ENCODE data around the gene ATP13A3.

The ATP13A3 gene

GRCh38 chr3:194481525-194482195, 5.1 kb downstream of the ATP13A3 start:
- no peaks in the 10 kb centered on the region for H4K20me1 ChIP-seq (ENCODE audit: insufficient read depth, low read length)
- no peaks in the 10 kb centered on the region for H3K9me3 ChIP-seq (ENCODE audit: low read length)
- no peak overlapping the region for H3K4me3 ChIP-seq (ENCODE audit: low read depth, low read length, poor library complexity, severe bottlenecking)
- H3K4me2 ChIP-seq (ENCODE audit: low read length) = no peak overlapping the region
- no peaks in the 10 kb centered on the region for H3K27me3 ChIP-seq (ENCODE audit: insufficient read depth, low read length)
- H3K4me1 ChIP-seq (ENCODE audit: insufficient read depth, low read length, severe bottlenecking) = peaks cover 56% of the 10 kb centered on the region
- H3K36me3 ChIP-seq (ENCODE audit: insufficient read depth, low read length) = peaks cover 44% of the 10 kb centered on the region
- no peak overlapping the region for H3K27ac ChIP-seq (ENCODE audit: low read depth, low read length, poor library complexity, severe bottlenecking)
- H3F3A ChIP-seq (ENCODE audit: insufficient read depth, low read length) = no peaks in the 10 kb centered on the region
- no peak for TF ChIP-seq EZH2 (IDR thresholded peaks at IDR 0.05; ENCODE audit: borderline replicate concordance, low read length)
- no peak for TF ChIP-seq CTCF (IDR thresholded peaks at IDR 0.05; ENCODE audit: low read length)
- no peak overlapping the region; the same call in 1 of the 2 replicates for H3K9ac ChIP-seq (ENCODE audit: low read length)
- H3K79me2 ChIP-seq (ENCODE audit: insufficient read depth, low read length) = peaks cover 87% of the 10 kb centered on the region
- H2AFZ ChIP-seq (ENCODE audit: low read length) = no peak overlapping the region
- H3K9me2 ChIP-seq (ENCODE audit: low read depth, low read length) = no peaks in the 10 kb centered on the region

GRCh38 chr3:194481103-194481502, 5.7 kb downstream of the ATP13A3 start:
- Histone ChIP-seq H3K4me2 (ENCODE audit: low read length) (no peak overlapping the region), H2AFZ (ENCODE audit: low read length) (no peak overlapping the region), H4K20me1 (ENCODE audit: insufficient read depth, low read length) (no peaks in the 10 kb centered on the region), H3K4me3 (ENCODE audit: low read depth, low read length, poor library complexity, severe bottlenecking) (no peak overlapping the region), H3K27ac (ENCODE audit: low read depth, low read length, poor library complexity, severe bottlenecking) (no peak overlapping the region), H3K27me3 (ENCODE audit: insufficient read depth, low read length) (no peaks in the 10 kb centered on the region), H3K79me2 (ENCODE audit: insufficient read depth, low read length) (peaks cover 91% of the 10 kb centered on the region), H3K9me2 (ENCODE audit: low read depth, low read length) (no peaks in the 10 kb centered on the region), H3K9me3 (ENCODE audit: low read length) (no peaks in the 10 kb centered on the region), H3K9ac (ENCODE audit: low read length) (no peak overlapping the region; the same call in 1 of the 2 replicates), H3K36me3 (ENCODE audit: insufficient read depth, low read length) (peaks cover 44% of the 10 kb centered on the region), H3F3A (ENCODE audit: insufficient read depth, low read length) (no peaks in the 10 kb centered on the region), H3K4me1 (ENCODE audit: insufficient read depth, low read length, severe bottlenecking) (peaks cover 62% of the 10 kb centered on the region)
- TF ChIP-seq CTCF (IDR thresholded peaks at IDR 0.05; ENCODE audit: low read length) = no peak
- TF ChIP-seq EZH2 (IDR thresholded peaks at IDR 0.05; ENCODE audit: borderline replicate concordance, low read length) = no peak

- Histone ChIP-seq H3F3A (ENCODE audit: insufficient read depth, low read length) (0 out of 2 replicates have a peak, but pooled peaks cover 5% of the 10 kb centered on the region), H3K4me1 (ENCODE audit: insufficient read depth, low read length, severe bottlenecking) (peaks cover 60% of the 10 kb centered on the region), H3K4me2 (ENCODE audit: low read length) (no peak overlapping the region), H3K79me2 (ENCODE audit: insufficient read depth, low read length) (peaks cover 97% of the 10 kb centered on the region), H3K9me2 (ENCODE audit: low read depth, low read length) (no peaks in the 10 kb centered on the region), H4K20me1 (ENCODE audit: insufficient read depth, low read length) (no peaks in the 10 kb centered on the region), H3K9ac (ENCODE audit: low read length) (no peak overlapping the region), H3K4me3 (ENCODE audit: low read depth, low read length, poor library complexity, severe bottlenecking) (no peak overlapping the region), H2AFZ (ENCODE audit: low read length) (no peak overlapping the region), H3K27ac (ENCODE audit: low read depth, low read length, poor library complexity, severe bottlenecking) (no peak overlapping the region), H3K27me3 (ENCODE audit: insufficient read depth, low read length) (no peaks in the 10 kb centered on the region), H3K9me3 (ENCODE audit: low read length) (no peaks in the 10 kb centered on the region), H3K36me3 (ENCODE audit: insufficient read depth, low read length) (peaks cover 31% of the 10 kb centered on the region)
- TF ChIP-seq EZH2 (IDR thresholded peaks at IDR 0.05; ENCODE audit: borderline replicate concordance, low read length) (no peak), CTCF (IDR thresholded peaks at IDR 0.05; ENCODE audit: low read length) (no peak)
Observed at GRCh38 chr3:194476784-194477183, 10.0 kb downstream of the ATP13A3 start.
